HG02798 (cell line): ENCODE results near the gene KAT6B.
"Not testable (repeated sequence)": the region's sequence is repeated elsewhere in the genome, so short reads cannot be mapped to it uniquely, and the experiment has no call there.

Source experiments
- ATAC-seq: cut with Tn5 transposase; IDR thresholded peaks from one replicate; pipeline ENCODE4 v1.9.1; 2021; ENCODE audit warnings: mild to moderate bottlenecking; ENCODE audit not compliant: unreplicated experiment, poor library complexity

KAT6B gene

DNA sequence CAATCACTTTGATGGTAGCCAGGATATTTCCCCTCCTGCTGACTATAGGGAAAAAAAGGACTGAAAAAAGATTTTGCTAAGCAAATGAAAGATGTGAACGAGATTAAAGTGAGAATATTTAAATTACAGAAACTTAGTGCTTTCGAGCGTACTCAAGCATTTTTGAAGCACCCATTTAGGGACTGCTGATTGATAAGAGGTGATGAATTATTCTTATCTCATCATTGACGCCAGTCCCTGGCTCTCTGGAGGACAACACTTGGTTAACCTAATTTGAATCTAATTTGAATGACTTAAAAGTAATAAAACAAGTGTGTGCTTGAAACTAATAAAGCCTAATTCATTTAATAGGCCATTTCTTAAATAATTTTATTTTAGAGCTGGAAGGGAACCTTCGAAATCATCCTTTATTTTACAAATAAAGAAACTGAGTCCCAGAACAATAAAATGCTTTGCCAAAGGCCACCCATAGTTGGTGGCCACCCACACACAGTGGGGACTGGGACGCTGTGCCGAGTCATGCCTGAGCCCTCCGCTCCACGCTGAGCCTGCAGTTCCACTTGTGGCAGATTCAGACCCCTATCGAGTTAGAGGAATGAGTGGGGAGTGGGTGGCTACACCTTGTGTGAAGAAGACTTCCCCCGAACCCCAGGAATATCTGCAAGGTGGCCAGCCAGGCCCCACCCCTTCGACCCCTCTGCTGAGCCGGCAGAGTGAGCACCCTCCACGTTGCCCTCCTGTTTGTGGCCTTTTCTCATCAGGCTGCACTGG is 223.9 kb downstream of the KAT6B start:
- ATAC-seq = no peak

DNA sequence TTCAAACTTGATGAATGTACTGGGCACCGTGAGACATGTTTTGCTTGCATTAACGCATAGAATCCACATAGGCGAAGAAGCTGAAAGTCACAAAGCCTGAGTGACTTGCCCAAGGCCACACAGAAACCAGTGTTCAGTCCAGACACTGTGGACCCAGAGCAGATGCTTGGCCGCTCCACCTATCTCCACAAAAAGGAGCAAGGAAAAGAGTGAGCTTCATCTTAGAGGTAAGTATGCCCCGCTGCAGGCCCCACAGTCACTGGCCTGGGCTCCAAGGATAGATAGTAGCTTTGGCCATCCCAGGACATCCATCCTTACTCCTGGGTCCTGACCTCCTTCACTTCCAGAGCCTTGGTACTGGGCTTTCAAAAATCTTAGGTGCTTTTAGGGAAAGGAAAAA is 224.9 kb downstream of the KAT6B start:
- ATAC-seq = no peak

DNA sequence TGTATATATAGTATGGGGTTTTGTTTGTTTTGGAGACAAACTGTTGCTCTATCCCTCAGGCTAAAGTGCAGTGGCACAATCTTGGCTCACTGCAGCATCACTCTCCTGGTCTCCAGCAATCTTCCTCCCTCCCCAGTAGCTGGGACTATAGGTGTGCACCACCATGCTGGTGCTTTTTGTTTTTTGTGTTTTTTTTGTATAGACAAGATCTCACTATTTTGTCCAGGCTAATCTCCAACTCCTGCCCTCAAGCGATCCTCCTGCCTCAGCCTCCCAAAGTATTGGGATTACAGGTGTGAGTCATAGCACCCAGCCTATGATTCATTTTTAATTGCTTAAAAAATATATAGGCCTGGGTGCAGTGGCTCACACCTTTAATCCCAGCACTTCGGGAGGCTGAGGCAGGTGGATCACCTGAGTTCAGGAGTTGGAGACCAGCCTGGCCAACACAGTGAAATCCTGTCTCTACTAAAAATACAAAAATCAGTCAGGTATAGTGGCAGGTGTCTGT is 229.6 kb downstream of the KAT6B start:
- not testable (repeated sequence) for ATAC-seq

DNA sequence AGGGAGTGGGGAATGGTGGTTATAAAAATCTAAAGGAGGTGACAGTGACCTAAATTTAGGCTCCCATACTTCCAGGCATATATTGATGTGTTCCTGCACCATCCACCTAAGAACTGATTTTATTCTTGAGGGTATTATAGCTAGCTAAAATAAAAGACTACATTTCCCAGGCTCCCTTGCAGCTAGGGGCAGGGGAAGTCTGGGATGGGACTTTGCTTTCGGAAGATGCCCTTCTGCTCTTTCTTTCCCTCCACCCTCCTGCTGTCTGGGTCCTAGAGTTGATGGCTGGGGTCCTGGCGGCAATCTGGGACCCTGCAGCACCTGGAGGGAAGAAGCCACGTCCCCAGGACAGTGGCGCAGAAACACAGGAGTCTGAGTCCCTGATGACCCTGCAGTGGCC is 231.3 kb downstream of the KAT6B start:
- ATAC-seq = no peak

DNA sequence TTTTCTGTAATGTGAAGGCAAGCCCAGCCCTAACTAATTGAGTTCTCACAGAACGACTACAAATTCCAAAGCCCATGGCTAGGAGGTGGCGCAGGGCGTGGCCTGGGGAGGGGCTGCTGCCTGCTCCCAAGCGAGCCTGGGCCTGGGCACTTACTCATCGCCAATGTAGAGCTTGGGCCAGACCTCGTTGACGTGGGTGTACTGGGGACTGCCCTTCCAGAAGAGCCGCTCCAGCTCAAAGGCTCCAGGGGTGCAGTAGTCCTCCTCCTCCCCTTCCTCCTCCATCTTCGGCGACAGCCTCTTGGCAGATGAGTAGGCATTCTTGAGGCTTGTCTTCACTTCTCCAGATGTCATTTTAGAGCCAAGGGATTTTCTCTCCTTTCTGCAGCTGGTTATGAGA is 231.8 kb downstream of the KAT6B start:
- ATAC-seq = no peak

DNA sequence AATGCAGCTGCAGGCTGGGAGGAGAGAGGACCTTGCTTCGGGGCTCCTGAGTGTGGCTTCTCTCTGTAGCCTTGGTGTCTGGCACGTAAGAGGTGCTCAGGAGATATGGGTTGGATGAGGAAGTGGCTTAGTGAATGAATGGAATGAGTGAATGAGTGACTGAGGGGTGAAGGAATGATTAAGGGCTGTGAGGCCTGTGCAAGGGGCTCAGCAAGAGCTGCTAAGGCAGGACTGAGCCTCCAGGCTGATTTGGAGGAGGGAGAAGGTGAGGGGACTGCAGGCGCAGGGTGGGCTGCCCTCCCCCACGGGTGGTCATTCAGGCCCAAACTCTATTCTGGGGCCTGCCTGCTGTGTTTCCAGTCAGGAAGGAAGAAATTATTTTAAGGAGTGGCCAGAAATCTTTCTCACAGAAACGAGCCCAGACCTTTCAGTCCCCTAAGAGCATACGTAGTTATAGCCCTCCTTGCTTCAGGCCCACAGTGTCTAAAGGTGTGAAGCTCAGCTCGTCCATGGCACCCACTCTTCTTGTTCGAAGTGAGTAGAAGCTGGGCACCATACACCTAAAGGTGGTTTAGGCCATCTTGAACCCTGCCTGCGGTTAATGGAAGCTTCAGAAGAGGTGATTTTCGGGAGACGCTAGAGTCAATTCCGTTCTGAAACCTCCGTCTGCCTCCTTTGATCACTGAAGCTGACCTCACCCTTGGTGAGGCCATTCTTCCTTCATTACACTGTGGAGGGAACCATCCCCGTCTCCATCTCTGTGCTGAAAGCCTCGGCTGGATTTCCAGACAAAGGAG is 235.5 kb downstream of the KAT6B start:
- no peak for ATAC-seq

DNA sequence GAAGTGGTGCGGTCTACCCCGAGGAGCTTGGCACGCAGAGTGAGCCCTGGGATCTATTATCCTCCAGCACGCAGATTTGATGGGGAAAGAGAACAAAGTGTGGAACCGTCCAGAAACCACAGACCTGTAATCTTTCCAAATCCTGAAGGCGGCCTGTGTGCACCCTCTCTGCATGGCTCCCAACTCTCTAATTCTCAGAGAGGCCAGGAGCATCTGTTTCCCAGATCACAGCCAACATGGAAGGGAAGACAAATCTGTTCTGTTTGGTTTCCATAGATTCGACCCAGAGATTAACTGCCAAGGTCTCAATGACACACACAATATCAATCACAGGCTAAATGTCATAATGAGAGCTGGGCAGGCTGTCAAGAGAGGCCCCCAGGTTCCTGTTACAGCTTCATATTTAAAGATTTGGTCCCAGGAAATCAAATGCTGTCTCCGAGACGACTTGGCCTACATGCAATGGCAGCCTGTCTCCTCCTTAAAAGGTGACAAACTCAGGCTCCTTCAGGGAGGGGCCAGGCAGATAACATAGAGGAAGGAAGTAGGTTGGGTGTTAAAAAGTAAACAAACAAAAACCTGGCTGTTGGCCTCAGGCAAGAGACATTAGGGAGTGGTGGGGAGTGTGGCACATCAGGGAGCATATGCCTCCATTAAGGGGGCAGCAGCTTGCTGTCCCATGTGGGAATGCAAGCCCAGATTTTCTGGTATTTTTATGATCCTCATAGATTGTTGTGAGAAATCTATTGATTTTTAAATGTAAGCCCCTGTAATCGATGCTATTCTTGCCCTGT is 236.3 kb downstream of the KAT6B start:
- ATAC-seq = no peak

DNA sequence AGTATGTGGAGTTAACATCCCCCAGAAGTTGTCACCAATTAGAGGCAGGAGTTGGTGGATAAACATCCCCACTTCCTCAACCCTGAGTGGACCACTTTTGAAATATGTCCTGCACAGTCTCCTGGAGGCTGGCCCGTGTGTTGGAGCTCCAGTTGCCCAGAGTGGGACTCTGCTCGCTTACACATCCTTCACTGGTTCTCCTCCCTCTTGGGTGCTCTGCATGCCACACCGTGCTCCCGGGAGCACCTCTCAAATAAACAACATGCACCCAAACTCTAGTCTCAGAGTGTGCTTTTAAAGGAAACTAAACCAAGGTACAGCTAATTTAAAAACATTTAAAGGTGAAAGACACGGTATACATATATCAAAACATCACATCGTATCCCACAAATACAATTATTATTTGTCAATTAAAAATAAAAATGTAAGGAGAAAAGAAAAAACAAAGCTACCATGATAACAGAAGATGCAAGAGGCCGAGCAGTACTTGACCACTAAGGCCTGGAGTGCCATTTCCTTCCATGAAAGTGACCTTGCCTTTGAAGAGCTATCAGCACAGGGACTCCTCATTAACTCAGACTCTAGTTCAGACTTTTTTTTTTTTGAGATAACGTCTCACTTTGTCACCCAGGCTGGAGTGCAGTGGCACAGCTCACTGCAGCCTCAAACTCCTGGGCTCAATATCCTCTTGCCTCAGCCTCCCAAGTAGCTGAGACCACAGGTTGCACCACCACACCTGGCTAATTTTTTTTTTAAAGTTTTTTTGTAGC is 237.2 kb downstream of the KAT6B start:
- no peak for ATAC-seq

DNA sequence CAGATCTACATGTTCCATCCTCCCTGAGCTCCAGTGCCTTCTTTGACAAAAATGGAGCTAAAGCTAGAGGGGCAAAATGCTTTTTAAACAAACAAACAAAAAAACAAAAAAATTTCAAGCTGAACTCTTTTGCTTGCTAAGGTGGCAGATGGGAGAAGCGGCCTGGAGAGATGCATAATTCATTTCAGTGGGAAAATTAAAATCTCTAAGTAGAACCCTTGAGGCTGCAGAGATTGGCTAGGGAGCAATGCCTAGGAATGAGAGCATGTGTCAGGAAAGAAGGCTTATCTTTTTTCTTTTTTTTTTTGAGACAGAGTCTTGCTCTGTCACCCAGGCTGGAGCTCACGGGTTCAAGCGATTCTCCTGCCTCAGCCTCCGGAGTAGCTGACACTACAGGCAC is 238.7 kb downstream of the KAT6B start:
- ATAC-seq = no peak

DNA sequence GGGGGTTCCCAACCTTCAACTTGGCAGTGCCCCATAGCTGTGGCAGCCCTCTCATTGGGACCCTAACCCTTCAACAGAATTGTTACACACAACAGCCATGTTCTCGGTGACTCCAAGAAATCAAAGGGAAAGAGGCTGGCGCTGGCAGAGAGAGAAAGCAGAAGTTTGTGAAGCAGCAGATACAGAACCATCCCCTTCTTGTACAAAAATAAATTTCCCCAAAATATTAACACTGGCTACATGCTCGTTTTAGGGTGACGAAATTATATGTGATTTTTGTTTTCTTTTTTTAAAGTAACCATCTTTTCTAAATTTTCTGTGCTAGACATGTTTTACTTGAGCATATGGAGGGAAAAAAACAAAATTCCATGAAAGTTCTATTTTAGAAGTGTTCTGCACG is 239.9 kb downstream of the KAT6B start:
- no peak for ATAC-seq

DNA sequence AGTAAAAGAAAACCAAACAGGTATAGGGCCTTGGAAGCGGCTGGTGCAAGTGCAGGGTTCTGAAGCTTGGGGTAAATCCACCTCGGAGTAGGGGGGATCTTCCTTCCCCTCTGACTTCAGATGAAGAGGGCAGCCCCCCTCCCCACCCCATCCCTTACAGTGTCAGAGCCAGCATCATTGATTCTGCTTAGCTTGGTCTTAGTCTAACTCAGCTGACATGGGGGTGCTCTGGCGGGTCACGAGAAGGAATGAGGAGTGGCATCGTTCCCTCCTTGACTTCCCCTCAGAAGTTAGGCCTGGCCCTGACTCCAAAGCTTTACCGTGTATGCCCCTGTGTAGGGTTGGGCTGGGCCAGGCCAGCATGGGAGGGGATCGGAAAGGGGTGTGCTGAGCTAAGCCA is 240.9 kb downstream of the KAT6B start:
- no peak for ATAC-seq

DNA sequence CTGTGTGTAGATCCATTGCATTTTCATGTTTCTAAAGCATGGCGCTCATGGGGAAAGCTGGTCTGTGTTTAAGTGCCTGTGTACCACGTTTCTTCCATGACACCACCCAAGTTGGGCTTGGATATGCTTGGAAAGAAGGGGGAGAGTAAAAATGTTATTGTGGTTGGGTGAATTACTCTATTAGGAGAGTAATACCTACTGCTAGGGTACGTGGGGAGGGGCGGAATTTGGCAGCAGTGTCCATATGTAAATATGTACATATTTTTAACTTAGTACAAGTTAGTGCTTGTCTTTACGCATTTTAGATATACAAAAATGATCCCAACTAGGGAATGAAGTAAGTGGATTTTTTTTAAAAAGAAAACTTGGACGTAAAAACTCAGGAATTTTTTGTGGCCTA is 242.1 kb downstream of the KAT6B start:
- ATAC-seq = no peak

DNA sequence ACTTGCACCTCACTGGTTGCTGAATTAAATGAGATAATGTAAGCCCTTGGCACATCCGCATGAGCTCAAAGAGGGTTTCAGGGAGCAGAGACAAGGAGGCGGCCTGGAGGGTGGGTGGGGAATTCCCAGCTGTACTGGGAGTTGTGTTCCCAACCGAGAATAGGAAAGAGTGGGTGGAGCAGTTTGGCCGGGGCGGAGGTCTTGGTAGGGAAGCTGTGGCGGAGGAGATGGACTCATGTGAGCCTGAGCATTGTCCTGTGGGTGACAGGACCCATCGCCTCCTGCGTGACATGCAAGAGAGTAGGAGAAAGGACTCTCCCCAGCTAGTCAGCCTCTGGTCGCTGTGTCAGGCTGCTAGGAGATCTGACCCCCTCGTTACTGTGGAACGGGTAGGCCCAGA is 244.1 kb downstream of the KAT6B start:
- ATAC-seq = no peak

DNA sequence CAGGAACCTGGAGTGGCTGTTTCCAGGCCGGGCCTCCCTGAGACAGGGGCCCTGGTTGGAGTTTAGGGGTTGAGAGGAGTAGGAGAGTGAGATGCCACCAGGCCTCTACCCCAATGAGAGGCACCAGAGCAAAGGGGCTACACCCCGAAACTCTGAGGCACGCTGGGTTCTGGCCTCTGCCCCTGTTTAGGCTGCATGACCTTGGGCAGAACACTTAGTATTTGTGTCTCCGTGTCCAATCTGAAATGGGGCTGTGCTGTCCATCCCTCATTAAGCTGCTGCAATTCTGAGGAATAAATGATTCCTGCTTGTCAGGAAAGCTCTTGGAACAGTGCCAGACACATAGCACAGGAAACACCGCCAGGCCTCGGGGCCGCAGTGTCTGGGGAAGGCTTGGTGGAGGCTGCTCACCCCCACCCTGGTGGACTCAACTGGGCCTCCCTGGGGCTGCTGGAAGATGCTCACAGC is 244.6 kb downstream of the KAT6B start:
- no peak for ATAC-seq

DNA sequence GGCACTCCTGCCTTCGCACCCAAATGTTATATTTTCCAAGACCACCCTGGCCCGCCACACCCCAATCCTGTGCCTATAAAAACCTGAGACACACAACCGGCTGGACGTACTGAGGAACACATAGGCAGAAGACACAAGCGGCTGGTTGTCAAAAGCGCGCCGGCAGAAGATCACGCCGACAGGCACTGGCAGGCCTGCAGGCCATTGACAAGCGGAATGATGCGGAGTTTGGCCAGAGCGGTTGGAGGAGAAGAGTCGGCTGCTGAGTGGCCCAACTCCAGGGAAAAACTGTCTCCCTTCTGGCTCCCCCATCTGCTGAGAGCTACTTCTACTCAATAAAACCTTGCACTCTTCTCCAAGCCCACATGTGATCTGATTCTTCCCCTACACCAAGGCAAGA is 245.4 kb downstream of the KAT6B start:
- ATAC-seq = no peak

DNA sequence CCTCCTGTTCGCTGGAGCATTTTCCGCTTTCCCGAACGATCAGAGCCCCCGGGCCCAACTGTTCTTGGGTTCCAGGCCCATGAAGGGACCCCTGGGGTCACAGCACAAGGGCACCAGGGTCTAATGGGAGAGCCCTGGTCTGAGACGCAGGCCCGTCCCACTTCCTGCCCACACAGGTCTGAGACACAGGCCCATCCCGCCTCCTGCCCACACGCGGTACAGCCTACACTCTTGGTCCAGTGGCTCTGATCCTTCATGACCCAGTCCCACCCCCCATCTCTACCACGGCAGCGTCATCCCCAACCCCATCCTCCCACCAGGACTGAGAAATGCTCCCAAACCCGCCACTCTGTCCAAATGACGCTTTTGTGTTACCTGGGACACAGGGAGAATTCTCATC is 246.3 kb downstream of the KAT6B start:
- ATAC-seq = no peak

DNA sequence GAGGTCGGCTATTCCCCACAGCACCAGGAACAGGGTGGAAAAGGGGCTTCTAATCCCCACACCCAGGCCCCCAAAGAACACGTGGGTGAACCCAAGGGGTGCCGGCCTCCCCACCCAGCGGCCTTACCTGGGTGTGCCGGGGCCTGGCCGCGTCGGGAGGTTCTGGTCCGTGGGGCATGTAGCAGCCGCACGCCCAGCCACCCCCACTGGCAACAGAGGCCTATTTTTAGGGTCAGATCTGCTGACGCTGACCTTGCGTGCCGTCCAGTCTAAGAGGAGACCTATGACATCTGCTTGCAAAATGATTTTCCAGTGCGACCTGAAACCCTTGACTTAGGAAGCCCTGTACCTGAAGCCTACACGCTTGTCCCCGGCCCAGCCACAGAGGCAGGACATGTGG is 247.0 kb downstream of the KAT6B start:
- ATAC-seq = no peak

DNA sequence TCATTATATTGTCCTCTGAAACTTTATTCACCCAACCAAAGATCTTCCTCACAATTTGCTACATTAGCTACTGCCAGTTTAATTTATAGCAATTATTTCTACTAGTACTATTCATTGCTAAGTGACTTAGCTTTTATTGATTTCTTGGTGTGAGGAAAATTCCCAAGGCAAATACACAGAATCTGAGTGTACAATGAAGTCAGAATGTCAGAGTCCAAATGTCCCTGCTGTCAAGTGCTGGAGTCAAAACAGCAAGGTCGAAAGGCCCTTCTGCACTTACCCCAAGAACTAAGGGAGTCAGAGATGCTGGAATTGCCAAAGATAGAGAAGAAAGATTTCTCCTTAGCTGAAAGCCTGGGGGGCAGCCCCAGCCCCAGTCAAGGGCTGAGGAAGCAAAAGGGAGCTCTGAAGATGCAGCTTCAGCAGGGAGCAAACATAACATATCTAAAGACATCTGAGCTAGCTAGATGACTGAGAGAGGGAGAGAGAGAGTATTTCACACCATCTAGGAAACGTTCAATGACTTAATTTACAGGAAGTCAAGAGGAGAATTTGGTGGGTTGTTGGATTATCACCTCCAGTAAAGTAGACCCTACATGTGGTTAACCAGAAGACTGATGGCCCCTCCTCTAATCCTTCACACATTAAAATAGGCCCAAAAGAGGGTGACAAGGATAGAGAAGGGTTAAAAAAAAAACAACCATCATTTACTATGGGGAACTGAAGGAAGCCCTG is 248.5 kb downstream of the KAT6B start:
- ATAC-seq = no peak

DNA sequence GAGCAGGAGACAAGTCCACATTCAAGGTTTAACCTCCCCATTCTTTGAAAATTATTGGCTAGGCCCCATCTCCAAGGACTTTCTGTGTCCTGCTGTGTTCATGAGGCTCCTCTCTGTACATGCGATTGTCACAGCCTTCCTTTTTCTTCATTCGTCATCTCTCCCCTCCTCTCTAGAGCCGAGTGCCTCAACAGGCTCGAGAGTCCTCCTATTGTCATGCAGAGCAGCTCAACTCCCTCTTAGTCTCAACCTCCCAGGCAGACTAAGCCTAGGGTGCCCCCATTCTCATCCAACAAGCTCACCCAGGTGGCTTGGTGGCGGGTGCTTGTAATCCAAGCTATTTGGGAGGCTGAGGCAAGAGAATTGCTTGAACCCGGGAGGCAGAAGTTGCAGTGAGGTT is 249.9 kb downstream of the KAT6B start:
- no peak for ATAC-seq
